Cardiac muscle cell (in vitro differentiated cells and primary cell): Measurements from ENCODE around the gene MRPL18. TPM values are rescaled to one million over a fixed set of nuclear protein-coding genes. Genes with fewer than 3 reads are reported as not detected.

Source experiments
- DNase-seq, 2 donors: peaks; one replicate each; pipeline versions ENCODE4 v3.0.0 to v3.0.0-alpha.2; 2010 to 2017; ENCODE audit warnings: low read depth in 1 of 2, low spot score in 1 of 2
- H3K27ac ChIP-seq: fragments of 200-600 bp; sonication (generic); 2 replicates; pipeline ENCODE4 v1.5.1; 2016
- H3K27me3 ChIP-seq: fragments of 200-600 bp; sonication (generic); 2 replicates; pipeline ENCODE4 v1.6.0; 2016; ENCODE audit warnings: control low read depth
- H3K36me3 ChIP-seq: fragments of 200-600 bp; sonication (generic); 2 replicates; pipeline ENCODE4 v1.5.1; 2016; ENCODE audit warnings: control low read depth
- H3K4me1 ChIP-seq: fragments of 200-600 bp; sonication (generic); 2 replicates; pipeline ENCODE4 v1.8.1; 2017; ENCODE audit warnings: low read depth, mild to moderate bottlenecking, mixed run types
- H3K4me3 ChIP-seq: fragments of 200-600 bp; sonication (generic); 2 replicates; pipeline ENCODE4 v1.5.1; 2016; ENCODE audit warnings: mild to moderate bottlenecking
- H3K9me3 ChIP-seq: fragments of 200-600 bp; sonication (generic); 2 replicates; pipeline ENCODE4 v1.5.1; 2017; ENCODE audit warnings: low read depth, mild to moderate bottlenecking, control low read depth
- polyA plus RNA-seq: library from polyadenylated mRNA; unstranded; fragments of >200 nt; fragmentation: Nextera tagmentation; extraction: Ambion mirVana; gene quantifications from 2 replicates; pipeline ENCODE4 v1.2.1, GENCODE V29; 2016
- total RNA-seq: library from RNA; depleted of rRNA; stranded (reverse); fragments of >200 nt; gene quantifications from 2 replicates; pipeline ENCODE4 v1.2.3, GENCODE V29; 2016
- TF ChIP-seq, protein P1 (sequence below): IDR thresholded peaks from 2 replicates; pipeline ENCODE4 v1.5.1; 2012; ENCODE audit warnings: low read depth, mild to moderate bottlenecking, low read length

MRPL18 gene
- total and polyA plus RNA-seq, 2 experiments from 2014 or later: 50.5 to 75.6 TPM

DNA sequence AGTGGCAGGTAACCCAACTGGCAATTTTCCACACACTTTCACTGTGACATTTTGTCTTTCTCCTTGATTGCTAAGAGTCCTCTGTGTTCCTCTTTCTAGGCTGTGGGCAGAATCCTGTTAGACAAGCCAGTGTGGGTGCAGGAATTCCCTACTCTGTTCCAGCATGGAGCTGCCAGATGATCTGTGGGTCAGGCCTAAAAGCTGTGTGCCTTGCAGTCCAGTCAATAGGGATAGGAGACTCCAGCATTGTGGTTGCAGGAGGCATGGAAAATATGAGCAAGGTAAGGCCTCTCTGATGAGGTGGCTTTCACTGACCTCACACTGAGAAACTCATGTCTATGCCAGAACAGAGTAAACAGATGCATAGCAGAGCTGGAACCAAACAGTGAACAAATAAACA lies 23.4 kb upstream of the MRPL18 start:
- TF ChIP-seq, protein P1, sequence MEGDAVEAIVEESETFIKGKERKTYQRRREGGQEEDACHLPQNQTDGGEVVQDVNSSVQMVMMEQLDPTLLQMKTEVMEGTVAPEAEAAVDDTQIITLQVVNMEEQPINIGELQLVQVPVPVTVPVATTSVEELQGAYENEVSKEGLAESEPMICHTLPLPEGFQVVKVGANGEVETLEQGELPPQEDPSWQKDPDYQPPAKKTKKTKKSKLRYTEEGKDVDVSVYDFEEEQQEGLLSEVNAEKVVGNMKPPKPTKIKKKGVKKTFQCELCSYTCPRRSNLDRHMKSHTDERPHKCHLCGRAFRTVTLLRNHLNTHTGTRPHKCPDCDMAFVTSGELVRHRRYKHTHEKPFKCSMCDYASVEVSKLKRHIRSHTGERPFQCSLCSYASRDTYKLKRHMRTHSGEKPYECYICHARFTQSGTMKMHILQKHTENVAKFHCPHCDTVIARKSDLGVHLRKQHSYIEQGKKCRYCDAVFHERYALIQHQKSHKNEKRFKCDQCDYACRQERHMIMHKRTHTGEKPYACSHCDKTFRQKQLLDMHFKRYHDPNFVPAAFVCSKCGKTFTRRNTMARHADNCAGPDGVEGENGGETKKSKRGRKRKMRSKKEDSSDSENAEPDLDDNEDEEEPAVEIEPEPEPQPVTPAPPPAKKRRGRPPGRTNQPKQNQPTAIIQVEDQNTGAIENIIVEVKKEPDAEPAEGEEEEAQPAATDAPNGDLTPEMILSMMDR: no peak
- Histone ChIP-seq H3K4me1 (peaks cover 6% of the 10 kb centered on the region), H3K27ac (no peak overlapping the region), H3K36me3 (peaks cover 56% of the 10 kb centered on the region), H3K9me3 (no peaks in the 10 kb centered on the region), H3K4me3 (no peak overlapping the region), H3K27me3 (no peaks in the 10 kb centered on the region)
- DNase-seq: no peak

DNA sequence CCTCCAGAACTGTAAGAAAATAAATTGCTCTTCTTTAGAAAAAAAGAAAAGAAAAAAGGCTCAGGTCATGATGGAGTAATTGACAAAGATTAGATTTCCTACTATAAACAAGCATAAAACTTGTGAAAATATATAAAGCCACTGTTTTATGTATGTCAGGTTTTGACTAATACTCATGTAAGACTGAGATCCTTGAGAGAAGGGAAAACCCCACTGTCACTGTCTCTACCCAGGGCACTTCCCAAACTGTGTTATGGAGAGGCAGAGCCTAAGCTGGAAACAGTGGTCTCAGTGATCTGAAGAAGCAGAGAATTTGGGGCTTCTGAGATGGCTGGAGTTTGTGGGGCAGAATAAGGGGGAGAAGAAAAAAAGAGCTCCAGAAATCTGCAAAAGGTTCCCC lies 20.8 kb upstream of the MRPL18 start:
- Histone ChIP-seq H3K4me1 (no peaks in the 10 kb centered on the region), H3K27me3 (no peaks in the 10 kb centered on the region), H3K27ac (no peak overlapping the region), H3K36me3 (peaks cover 68% of the 10 kb centered on the region), H3K4me3 (no peak overlapping the region), H3K9me3 (no peaks in the 10 kb centered on the region)
- TF ChIP-seq, protein P1: no peak
- DNase-seq: no peak

DNA sequence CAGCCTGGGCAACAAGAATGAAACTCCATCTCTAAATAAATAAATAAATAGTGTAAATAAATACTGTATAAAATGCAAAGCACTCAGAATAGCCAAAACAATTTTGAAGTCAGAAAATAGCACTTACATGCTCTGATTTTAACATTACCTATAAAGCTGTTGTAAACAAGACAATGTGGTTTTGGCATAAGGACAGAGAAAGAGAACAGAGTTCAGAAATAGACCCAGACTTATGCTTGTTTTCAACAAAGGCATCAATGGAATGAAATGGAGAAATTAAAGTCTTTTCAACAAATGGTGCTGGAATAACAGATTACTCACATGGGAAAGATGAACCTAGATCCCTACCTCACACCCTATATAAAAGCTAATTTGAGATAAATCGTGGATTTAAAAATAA lies 18.1 kb upstream of the MRPL18 start:
- Histone ChIP-seq H3K4me3 (no peak overlapping the region), H3K9me3 (no peaks in the 10 kb centered on the region), H3K27me3 (no peaks in the 10 kb centered on the region), H3K4me1 (no peaks in the 10 kb centered on the region), H3K36me3 (peaks cover 71% of the 10 kb centered on the region), H3K27ac (no peak overlapping the region)
- no peak for DNase-seq
- TF ChIP-seq, protein P1: no peak

DNA sequence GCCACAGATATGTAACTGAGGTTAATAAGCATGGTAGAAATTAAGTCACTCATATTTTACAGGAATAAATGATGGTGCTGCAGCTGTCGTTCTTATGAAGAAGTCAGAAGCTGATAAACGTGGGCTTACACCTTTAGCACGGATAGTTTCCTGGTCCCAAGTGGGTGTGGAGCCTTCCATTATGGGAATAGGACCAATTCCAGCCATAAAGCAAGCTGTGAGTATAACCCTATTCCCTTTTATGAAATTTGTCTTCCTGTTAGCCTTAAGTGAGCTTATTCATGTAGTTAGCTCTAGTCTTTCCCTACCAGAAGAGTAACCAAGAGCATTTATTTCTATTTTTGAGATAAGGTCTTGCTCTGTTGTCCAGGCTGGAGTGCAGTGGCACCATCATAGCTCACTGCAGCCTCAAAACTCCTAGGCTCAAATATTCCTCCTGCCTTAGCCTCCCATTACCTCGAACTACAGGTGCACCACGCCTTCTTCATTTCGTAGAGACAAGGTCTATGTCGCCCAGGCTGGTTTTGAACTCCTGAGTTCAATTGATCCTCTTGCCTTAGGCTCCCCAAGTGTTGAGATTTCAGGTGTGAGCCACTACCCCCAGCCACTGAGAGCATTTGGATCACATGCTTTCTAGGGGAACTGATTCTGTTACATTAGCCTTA lies 12.9 kb upstream of the MRPL18 start:
- TF ChIP-seq, protein P1: no peak
- no peak for DNase-seq
- Histone ChIP-seq H3K27ac (no peak overlapping the region), H3K4me3 (no peak overlapping the region), H3K27me3 (no peaks in the 10 kb centered on the region), H3K36me3 (peaks cover 75% of the 10 kb centered on the region), H3K4me1 (no peaks in the 10 kb centered on the region), H3K9me3 (no peaks in the 10 kb centered on the region)

DNA sequence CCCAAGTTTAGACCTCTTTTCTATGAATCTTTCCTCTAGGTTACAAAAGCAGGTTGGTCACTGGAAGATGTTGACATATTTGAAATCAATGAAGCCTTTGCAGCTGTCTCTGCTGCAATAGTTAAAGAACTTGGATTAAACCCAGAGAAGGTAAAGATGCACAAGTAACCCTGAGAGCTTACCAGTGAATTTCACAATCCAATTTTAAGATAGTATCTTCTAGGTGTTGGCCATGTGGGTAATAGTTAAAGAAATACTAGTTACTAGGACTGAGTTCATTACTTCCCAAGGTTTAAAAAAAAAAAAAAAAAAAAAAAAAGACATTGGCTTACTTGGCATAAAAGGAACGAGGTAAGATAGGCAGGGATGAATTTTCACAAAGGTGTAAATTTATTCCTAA lies 12.1 kb upstream of the MRPL18 start:
- Histone ChIP-seq H3K36me3 (peaks cover 81% of the 10 kb centered on the region), H3K4me1 (no peaks in the 10 kb centered on the region), H3K27ac (no peak overlapping the region), H3K4me3 (no peak overlapping the region), H3K27me3 (no peaks in the 10 kb centered on the region), H3K9me3 (no peaks in the 10 kb centered on the region)
- TF ChIP-seq, protein P1: no peak
- DNase-seq: no peak
